HG03520 (cell line): ENCODE results near the gene MAN2B2.

Source experiments
- ATAC-seq: cut with Tn5 transposase; IDR thresholded peaks from one replicate; pipeline ENCODE4 v1.9.1; 2021; ENCODE audit warnings: mild to moderate bottlenecking, moderate library complexity; ENCODE audit not compliant: unreplicated experiment

MAN2B2 gene

DNA sequence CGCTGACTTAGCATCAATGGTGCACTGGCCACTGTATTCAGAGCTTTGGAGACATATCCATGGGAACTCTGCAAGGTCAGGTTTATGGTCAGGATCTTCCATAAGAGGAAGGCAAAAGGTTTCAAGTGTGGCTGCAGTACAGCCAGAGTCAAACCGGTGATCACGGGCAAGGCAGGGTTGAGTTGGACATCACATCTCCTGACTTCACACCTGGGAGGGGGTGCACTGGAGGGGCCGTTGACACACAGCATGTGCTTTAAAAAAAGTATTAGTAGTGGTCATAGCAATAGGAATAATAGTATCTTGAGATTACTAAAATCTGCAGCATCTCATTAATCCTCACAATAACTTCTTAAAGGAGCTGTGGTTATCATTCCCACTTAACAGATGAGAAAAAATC is 28.9 kb upstream of the MAN2B2 start:
- no peak for ATAC-seq

DNA sequence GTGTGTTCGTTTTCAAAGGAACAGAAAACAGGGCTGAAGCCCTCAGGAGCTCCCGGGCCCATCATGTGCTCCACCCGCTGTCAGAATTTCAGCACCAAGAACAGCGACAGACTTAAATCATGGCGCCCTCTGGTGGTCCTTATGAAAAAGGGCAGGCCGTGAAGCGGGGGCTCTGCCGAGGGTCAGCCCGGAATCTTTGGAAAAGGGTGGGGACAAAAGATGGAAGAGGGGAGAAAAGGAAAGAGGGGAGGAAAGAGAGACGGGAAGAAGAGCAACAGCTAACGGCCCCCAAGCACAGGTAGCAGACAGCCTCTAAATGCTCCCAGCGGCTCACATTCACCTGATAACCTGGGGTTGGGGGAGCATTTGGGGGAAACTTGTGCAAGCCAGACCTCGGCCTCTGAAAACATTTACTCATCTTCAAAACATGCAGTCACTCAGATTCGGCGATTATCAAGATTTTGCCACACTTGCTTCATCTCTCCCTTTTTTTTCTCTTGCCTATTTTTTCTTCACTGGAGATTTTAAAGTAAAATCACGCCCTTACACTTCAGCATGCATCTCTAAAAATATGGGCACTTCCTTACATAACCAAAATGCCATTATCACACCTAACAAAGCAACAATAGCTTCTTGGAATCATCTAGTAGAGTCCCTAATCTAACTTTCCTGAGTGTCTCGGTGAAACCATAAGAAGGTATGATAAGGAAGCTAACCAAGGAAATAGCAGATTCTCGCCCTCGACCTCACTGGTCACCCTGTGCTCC is 28.1 kb upstream of the MAN2B2 start:
- no peak for ATAC-seq

DNA sequence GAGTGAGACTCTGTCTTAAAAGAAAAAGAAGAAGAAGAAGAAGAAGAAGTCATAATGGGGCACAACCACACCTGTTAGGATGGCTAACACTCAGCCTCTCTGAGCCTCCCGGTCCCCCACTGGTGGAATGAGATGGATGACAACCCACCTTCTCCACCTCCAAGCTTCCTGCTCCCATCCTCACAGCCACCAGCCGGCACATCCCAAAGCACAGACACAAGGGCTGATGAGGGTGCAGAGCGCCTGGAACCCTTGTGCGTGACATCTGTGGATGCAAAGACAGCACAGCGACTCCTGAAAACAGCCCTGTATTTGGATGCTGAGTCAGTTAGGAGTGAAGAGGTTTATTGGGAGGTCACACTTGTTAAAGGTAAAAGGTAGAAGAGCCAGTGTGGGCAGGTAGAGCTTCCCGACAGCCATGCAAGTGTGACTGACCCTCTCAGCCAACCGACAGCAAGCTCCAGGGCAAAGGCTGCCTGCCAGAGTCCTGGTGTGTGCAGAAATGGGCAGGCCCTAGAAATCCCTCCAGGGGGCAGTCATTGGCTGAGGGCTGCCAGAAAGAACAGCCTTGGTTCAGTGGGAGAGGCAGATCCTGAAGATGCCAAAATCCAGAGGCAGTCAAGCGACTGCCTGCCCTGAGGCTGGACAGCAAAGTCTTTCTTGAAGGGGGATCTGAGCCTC is 26.6 kb upstream of the MAN2B2 start:
- ATAC-seq, result no peak

DNA sequence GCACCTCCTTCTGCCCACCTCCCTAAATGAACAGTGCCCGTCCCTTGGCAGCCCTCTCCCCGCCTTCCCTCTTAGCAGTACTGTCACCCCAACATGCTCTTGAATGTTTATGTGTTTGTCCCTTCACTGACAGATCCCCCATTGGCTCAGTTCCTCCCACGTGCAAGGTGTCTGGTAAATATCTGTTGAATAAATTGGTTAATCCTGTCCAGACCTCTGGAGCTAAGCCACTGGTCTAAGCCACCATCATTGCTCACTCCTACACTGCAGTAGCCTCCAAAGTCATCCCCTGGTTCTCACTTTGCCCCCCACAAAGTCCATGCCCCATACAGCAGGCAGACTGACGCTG is 26.1 kb upstream of the MAN2B2 start:
- ATAC-seq, result no peak

DNA sequence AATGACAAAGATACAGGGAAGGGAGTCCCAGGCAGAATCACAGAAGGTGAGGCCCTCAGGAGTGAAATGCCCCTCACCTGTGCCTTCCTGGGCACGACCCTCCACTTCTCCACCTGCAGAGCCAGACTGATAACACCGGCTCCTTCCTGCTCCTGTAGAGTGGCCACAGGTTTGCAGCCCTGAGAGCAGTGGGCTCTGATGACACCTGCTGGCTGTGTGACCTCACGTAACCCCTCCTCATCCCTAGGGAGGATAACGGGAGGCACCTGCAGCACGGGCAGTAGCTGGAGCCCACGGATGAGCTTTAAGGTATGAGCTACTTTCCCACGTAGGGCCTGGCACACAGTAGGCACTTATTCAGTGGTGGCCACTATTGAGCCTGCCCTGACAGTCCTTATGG is 25.5 kb upstream of the MAN2B2 start:
- ATAC-seq, result no peak

DNA sequence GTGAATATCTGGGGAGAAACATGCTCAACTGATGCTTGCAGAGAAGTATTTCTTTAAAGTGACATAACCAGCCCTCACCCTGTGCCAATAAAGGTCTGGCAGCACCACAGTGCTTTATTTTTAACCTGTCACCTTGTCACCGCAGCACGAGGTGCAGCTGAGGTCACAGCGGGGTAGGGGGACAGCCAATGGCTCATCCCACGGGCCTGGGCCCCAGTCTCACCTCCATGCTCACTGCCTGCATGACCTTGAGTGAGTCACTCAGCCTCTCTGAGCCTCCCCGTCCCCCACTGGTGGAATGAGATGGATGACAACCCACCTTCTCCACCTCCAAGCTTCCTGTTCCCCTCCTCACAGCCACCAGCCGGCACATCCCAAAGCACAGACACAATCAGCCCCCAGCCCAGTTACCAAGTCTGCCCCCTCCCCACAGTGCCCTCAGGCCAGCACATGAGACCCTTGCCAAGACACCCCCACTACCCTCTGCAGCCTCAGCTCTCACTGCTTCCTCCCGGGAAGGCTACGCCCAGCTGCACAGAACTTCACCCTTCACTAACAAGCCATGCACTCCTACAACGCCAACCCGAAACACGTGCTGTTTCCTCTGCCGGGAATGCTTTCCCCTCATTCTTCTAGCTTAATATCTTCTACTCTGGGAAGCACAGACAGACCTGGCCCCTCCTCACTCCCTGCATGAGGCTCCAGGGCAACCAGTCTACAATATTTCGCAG is 24.9 kb upstream of the MAN2B2 start:
- ATAC-seq, result no peak

DNA sequence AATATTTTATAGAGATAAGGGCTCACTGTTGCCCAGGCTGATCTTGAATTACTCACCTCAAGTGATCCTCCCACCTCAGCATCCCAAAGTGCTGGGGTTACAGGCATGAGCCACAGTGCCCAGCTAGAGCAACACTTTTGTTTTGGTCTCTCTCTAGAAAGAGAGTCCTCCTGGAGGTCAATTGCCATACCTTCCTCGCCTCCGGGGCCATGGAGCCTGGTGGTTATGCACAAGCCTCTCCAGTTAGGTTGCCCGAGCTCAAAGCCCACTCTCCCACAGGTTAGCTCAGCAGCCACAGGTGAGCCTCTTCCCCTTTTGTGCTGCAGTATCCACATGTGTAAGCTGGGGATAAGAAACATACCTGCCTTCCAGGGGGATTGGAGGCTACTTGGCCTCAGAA is 24.2 kb upstream of the MAN2B2 start:
- ATAC-seq, result no peak

DNA sequence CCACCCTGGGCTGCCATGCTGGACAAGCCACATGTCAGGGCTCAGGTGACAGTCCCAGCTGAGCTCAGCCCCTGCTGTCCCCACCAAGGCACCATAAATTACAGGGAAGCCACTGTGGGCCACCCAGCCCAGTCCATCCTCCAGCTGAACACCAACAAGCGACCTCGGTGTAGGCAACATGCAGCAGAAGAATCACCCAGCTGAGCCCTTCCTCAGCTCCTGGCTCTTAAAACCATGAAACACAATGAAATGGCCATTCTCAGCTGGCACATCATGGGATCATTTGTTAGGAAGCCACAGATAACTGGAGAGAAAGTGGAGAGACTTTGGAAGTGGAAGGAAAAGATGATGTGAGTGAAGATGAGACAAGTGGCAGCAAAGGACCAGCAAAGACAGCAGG is 23.3 kb upstream of the MAN2B2 start:
- no peak for ATAC-seq

DNA sequence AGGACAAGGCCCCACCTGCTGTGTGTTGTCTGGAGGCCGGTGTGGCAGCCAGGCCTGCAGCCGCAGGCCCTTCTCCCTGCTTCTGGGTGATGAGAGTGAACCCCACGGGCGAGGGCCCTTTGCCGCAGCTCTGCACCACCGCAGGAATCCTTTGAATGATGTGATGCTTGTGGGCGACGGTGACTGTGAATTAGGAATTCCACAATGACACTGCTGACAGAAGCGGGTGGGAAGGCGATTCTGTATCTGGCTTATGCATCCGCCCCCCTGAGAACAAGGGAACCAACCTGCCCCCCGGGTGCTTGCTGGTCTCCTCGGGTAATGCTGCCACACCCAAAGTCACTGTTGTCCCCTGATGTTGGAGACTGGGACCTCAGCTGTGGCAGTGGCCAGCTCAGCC is 19.5 kb upstream of the MAN2B2 start:
- no peak for ATAC-seq

DNA sequence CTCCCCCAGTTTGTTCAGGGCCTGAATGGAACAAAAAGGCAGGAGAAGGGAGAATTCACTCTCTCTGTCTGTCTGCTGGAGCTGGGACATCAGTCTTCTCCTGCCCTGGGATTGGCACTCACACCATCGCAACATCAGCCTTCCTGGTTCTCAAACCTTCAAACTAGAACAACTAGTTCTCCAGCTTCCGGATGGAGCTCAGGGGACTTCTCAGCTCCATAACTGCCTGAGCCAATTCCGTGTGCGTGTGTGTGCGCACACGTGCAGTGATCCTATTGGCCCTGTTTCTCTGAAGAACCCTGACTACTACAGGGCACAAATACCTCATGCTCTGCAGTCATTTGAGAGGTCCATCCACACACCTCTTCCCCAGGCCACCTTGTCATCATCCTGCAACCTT is 18.7 kb upstream of the MAN2B2 start:
- ATAC-seq, result no peak

DNA sequence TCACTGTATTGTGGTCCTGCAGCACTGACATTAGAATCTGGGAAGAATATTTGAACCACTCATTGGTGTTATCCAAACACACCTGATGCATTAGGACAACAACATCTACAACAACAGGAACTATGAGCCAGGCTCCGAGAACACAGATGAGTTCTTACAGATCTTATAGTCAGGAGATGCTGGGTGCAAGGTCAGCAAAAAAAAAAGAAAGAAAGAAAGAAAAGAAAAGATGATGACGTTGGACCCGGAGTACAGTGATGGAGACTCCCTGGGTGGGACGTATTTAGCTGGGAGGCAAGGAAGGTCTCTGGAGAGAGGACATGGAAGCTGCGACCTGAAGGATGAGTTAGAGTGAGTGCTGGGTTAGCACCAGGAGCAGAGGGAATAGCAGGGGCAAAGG is 17.8 kb upstream of the MAN2B2 start:
- no peak for ATAC-seq

DNA sequence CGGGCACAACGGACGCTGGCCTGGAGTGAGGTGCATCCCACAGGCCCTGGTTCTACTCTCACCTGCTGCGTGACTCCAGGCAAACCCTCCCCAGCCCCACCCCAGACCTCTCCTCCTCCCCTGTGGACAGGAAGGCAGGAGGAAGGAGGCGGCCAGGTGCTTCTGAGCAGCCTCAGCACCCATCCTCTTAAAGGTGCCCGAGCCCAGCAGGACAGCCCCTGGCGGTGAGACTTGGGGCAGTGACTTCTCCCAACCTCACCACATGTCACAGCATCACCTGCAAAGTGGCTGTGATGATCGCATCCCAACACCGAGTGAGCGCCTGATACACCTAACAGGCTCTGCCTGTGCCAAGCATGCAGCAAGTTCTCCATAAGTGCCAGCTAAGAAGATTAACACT is 17.1 kb upstream of the MAN2B2 start:
- no peak for ATAC-seq

DNA sequence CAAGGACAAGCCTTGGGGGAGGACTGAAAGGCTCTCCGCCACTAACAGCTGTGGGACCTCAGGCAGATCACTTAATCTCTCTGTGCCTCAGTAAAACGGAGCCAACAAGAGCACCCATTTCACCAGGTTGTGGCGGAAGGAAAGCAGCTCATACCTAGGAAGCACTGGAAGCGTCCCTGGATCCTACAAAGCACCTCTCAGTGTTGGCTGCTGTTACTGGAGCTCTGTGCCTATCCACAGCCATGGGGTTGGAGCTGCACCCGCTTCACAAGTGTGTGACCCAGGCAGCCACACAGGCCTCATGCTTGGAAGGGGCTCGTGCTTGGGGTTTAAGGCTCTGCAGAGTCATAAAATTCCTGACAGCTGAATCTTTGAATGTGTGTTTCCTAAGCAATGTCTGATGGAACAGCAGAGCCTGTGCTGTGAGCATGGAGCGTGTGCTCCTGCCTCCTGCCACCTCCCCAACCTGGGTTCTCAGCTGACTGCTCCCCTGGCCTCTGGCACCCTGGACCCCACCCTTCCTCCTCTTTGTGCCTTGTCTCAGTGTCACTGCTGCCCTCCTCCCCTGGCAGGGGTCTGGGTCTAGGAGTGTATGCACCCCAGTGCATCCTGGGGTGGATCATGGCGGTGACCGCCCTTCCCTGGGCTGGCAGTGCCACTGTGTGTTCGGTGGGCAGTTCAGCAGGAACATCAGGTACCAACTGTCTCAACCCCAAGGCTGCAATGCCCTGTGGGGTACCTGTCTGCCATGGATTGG is 14.4 kb upstream of the MAN2B2 start:
- no peak for ATAC-seq

DNA sequence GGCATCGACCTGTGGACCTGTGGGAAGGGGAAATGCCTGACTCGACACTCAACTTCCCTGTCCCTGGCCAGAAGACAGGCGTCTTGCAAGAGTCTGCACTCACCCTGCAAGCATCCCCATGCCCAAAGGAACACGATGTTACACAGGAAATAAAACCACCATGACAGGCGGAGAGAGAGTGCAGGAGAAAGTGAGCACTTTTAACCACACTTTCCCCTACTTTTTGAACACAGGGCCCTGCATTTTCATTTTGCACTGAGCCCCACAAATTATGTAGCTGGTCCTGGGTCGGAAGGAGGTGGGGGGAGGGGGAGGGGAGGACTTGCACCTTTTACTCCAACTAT is 13.8 kb upstream of the MAN2B2 start:
- ATAC-seq, result no peak

DNA sequence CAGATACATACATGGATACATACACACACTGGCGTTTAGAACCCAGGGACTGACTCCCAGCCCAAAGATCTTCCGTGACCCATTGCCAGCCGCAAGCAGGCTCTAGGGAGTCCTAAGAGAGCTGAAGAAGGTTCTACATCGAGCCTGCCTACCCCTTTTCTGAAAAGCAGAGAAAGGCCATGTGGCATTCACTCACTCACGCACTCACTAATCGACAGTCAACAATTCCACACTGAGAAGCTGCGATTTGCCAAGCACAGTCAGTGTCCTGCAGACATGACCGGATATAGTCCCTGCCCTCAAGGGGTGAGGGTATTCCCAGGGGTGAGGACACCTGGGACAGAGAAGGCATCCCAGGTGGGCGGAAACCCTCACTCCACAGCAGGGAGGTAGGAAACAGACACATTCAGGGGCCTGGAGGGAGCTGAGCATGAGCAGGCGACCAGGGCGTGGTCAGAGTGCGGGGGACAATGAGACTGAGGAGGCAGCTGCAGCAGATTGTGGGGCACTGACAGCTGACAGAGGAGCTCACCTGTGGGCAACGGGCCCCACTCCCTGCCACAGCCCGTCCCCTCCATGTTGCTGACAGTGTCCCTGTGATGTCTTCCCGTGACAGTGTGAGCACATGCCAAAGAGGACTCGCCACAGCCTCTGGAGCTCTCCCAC is 13.2 kb upstream of the MAN2B2 start:
- ATAC-seq, result no peak

DNA sequence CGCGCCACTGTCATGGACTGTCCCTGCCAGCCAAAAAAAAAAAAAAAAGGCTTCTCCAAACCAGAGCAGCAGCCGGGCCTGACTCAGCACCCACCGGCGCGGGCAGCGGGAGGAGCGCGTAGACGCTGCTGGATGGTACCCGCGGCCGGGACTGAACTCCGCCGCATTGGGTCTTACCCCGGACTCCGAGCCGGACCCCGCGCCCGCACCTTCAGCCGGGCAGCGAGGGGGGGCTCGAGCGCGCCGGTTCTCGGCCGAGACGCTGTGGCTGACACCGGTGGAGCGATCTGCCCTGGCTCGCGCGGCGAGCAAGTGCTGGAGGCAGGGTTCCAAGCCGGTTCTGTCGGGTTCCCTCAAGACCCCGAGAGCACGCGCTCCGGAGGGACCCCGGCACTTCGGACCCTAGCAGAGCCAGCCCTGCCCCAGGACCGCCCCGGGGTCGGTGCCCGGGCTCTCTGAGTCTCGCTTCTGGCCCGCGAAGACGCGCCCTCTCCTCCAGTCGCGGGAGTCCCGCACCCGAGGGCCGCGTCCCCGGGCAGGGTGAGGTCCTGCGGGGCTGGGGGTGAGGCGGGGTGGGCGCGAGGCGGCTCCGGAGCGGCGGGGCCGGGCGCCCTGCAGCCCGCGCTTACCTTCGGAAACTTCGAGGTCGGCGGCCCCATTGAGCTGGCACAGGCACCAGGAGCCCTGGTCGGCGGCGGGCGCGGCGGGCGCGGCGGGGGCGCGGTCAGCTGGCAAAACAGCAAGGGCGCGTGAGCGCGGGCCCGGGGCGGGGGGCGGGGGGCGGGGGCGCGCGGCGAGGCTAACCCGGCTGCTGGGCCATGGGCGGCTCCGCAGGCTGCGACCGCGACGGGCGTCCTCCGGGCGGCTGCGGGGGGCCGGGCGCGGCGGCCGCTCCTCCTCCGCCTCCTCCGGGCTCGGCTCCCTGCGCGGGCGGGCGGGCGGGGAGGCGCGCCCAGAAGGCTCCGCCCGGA is 11.8 kb upstream of the MAN2B2 start:
- no peak for ATAC-seq

DNA sequence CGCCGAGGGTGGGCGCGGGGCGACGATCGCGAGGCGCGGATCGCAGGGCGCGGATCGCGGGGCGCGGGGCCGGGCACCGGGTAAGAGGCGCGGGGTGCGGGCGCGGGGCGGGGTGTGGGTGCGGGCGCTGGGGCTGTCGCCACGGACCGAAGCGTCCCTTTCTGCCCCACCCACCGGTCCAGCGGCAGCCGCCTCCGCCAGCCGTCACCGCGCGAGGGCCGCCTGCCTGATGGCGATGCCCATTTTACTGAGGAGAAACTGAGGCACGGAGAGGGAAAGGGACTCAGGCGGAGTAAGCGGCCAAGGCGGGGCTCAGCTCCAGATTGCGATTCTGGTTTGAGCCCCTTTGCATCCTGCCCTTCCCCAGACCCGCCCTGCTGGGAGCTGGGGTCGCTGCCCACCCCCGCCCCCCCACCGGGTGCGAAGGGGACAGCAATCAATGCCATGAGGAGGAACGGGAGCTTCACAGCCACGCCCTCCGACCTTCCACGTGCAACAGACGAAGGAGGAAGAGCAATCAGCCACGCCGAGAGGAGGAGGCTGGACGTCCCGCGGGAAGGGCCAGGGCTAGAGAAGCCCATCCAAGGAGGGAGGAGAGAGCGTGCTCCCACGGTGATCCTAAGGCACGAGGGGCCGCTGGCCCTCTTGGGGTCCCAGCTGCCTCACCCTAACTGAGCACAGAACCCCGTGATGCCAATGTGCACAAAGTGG is 10.9 kb upstream of the MAN2B2 start:
- no peak for ATAC-seq

DNA sequence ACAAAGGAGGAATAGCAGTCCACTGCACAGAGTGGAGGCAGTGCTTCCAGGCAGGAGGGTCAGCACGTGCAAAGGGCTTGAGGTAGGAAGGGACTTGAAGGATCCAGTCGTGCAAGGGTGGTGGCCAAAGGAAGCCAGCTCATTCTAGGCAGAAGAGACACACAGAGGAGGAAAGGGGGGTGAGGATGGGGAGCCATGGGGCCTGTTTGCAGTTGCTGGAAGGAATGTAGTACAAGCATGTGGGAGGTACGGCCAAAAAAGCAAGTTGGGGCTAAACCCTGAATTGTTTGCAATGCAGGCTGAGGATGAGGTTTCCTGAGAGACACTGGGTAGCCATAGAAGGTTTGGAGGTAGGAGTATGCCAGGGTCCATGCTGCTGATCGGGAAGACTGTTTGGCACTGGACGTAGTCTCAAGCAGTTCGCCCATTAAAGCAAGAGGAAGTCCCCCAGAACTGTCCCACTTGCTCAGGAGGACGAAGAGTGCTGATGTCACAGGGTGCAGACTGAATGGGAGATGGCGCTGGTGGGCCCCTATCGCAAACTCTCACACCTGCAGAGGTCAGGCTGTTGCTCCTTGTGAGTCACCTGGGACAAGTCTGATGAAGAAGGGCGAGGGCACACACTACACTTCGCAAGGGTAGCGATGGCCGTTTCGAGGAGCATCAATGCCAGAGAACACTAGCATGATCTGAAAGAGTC is 9.1 kb upstream of the MAN2B2 start:
- ATAC-seq, result no peak
